Activated CD8-positive, alpha-beta memory T cell treated with anti-CD3 and anti-CD28 coated beads for 4 hours (primary cell): Measurements from ENCODE around the gene MICALL1.
A peak's percentile ranks its signal among the peaks of the same experiment; 100 is the strongest.

ENCODE experiments used
- DNase-seq, 2 donors: peaks; one replicate each; pipeline ENCODE4 v3.0.0-alpha.2; 2020; ENCODE audit warnings: low read depth in 2 of 2

The MICALL1 gene, protein sequence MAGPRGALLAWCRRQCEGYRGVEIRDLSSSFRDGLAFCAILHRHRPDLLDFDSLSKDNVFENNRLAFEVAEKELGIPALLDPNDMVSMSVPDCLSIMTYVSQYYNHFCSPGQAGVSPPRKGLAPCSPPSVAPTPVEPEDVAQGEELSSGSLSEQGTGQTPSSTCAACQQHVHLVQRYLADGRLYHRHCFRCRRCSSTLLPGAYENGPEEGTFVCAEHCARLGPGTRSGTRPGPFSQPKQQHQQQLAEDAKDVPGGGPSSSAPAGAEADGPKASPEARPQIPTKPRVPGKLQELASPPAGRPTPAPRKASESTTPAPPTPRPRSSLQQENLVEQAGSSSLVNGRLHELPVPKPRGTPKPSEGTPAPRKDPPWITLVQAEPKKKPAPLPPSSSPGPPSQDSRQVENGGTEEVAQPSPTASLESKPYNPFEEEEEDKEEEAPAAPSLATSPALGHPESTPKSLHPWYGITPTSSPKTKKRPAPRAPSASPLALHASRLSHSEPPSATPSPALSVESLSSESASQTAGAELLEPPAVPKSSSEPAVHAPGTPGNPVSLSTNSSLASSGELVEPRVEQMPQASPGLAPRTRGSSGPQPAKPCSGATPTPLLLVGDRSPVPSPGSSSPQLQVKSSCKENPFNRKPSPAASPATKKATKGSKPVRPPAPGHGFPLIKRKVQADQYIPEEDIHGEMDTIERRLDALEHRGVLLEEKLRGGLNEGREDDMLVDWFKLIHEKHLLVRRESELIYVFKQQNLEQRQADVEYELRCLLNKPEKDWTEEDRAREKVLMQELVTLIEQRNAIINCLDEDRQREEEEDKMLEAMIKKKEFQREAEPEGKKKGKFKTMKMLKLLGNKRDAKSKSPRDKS

DNA sequence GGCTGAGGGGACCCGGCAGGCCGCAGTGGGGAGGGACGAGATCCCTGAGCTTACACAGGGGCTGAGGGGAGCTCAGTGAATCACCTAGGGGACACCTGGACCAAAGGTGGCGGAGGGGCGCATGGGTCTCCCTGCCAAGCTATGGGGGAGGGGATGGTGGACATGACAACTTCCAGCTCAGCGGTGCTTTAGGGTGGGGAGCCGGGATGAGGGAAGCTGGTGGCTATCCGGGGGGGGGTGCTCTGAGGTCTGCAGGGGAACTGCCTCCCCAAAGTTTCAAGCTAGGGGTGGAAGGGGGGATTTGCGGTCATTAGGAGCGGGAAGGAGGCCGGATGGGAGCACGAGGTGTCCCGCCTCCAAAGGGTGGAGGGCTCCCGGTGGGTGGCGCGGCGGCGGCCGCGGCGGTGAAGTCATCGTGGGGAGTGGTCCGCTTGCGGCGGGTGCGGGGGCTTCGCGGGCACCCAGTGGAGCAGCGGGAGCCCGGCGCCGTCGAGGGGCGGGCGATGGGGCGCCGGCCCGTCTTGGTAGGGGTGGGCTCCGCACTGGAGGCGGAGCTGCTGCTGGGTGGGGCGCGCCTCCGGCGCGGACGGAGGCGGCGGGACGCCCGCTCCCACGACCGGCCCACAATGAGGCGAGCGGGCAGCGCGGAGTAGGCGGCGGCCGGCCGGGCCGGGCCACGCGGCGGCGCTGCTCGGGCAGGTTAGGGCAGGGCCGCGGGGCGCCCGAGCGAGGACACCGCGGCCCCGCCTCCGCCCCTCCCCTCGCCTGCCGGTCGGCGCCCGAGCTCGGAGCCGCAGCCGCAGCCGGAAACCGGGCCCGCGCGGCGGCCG is at the start of gene MICALL1:
Gene MICALL1, plus strand, starts transcription at position 764 of the 830 bp plus-strand sequence. CDS start 126 bp downstream, outside the sequence.
- DNase-seq, result peak; percentile 14 to 19

DNA sequence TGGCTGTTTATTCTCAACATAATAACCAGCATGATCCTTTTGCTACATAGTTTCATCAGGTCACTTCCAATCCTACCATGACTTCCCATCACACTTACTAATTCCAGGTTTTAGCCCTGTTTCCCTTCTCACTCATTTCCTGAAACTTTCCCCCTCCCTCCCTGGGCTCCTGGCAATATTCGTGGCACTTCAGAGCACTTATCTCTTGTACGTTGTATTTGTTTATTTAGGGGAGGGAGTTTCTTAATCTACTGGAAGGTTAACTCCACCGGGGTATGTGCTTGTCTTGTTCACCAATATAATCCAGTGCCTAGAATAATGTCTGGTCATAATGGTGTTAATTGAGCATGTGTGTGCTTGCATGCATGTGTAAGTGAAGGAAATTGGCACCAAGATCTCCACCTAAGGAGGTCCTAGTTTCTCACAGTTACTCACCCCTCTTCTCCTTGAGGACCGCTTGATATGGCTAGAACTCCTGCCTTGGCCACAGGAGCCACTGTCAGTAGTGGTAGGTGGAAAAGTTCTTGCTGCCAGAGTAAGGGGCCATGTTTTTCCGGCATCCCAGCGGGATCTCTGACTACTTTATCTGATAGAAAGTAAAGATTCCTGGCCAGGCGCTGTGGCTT is 45.2 kb upstream of the MICALL1 start:
- no peak for DNase-seq

DNA sequence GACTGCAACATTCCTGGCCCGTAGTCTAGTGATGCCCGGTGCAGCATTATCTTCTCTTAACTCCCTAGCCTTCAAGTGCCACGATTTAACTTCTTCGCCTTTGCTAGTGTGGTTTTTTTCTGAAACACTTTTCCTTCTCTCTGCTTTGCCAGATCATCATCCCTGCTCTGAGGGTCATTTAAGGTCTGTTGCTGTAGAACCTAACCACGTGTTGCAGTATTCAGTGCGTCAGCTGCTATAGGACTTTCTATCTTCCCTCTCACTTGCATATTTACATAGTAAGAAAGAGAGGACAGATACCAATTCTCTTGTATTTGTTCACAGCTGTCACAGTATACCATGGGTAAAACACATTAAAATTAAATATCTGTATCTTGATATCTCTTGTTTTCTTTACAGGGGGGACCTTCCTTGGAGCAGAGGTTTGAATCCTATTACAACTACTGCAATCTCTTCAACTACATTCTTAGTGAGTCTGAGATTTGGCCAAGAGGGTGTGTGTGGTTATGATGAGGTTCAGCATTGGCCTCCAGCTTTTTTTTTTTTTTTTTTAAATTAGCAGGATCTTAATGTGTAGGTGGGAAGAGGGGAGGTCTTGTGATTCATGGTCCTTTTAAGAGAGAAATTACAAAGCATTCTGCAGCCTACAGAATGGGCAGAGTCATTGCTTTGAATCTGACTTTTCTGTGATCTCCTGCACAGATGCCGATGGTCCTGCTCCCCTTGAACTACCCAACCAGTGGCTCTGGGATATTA is 43.3 kb upstream of the MICALL1 start:
- no peak for DNase-seq

DNA sequence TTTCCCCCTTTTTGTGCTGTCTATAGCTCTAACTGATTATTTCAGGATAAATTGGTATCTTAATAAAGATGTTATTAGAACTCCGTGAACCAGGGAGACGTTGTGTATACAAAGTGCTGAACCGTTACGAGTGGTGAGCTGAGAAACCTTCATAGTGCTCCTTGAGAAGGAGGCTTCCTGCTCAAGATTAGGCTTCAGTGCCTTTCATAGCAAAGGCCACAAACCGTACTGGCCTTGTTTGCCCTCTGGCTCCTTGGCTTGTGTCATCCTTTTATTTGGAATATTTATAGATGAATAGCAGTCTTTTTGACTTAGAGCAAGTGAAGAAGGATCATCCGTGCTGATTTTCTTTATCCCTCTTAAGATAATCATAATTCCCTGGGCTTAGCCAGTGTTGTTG is 40.6 kb upstream of the MICALL1 start:
- no peak for DNase-seq

DNA sequence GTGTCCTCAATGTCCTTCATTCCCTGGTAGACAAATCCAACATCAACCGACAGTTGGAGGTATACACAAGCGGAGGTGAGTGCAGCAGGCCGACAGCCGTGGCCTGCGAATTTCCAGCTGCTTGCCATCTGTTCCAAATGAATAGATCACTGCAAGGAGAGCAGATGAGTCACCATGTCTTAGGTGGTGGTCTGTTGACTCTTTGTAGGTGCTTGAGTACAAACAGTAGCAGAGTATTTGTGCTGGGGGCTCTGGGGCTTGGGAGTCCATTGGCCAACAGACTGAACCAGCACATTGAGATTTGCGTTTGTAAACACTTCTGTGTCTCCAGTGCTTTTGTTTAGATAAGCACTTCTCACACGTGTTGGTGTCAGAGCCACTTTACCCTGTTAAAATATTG is 35.8 kb upstream of the MICALL1 start:
- no peak for DNase-seq

DNA sequence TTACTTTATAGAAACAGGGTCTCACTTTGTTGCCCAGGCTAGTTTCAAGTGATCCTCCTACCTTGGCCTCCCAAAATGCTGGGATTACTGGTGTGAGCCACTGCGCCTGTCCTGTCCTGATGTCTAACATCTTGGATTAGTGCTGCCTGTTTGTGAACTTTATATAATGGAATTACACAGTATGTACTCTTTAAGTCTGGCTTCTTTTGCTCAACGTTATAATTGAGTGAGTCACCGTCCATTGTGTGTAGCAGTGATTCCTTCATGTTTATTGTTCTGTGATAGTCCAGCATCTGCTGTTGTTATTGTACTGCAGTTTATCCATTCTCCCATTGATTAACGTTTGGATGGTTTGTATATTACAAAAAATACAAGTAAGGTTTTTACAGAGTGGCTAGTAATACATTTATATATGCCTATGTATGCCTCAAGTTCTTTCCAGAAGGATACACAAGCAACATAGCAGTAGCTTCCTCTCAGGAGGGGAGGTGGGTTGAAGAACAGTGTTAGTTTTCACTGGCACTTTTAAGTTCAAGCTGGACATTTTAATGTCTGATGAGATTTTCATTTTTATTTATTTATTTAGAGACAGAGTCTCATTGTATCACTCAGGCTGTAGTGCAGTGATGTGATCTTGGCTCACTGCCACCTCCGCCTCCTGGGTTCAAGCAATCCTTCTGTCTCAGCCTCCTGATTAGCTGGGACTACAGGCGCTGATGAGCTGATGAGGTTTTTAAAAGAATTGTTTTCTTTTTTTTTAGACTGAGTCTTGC is 25.2 kb upstream of the MICALL1 start:
- no peak for DNase-seq

DNA sequence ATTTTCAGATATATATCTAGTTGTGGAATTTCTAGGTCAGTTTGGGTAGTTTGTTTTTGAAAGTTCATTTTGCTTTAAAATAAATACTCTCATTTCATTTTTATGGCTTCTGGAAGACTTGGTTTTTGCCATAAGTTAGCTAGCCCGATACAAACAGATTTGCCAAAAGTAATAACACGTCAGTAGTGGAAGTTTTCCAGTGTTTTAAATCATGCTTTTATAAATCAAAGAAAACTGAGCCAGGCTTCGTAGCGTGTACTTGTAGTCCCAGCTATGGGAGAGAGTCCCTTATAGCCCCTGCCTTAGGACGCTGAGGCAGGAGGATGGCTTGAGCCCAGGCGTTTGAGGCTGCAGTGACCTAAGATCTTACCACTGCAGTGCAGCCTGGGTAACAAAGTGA is 21.7 kb upstream of the MICALL1 start:
- no peak for DNase-seq

DNA sequence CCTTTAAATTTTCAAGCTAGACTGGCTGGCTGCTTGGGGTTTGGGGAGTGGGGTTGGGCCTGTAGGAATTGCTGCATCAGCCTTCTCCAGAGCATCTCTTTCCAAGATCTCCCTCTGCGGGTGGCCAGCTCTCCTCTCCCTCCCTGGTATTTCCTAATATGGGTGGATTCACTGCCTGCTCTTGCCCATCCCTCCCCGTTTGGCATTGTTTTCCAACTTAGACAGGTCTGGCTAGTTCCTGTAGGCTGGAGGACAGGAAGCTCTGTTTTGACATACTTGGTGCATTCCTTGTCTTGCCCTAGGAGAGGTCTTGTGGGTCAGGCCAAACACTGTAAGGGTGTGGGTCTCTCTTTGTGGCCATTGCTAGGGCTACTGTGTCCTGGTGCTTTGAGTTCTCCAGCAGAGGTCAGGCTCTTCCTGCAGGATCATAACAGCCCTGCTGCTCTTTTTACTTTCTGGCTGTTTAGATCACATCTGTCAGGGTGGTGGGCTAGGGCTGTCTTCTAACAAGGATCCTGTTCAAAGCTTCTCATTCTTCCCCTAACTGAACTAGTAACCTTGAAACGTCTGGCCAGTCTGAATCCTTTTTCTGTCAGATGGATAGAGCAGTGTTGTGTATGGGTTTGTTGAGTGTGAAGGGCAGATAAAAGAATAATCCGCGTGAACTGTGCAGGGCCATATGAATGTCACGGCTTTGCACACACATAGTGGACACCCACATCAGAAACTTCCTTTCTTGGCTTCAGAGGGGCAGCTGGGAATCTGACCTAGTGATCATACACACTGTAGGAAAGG is 18.3 kb upstream of the MICALL1 start:
- DNase-seq, result no peak

DNA sequence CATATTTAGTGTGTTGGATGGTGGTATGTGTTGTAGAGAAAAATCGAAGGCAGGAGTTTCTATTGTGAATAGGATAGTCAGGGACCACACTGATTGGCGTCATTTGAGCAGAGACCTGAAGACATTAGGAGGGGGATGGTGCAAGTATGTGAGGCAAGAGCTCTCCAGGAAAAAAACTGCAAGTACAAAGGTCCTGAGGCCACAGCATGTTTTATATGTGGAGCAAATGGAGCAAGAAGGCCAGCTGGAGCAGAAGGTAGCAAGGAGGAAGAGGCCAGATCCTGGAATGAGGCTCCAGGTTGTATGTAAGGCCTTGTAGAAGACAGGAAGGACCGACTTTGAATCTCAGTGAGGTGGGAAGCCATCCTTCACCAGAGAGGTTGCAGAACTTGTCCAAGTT is 14.2 kb upstream of the MICALL1 start:
- DNase-seq, result no peak

DNA sequence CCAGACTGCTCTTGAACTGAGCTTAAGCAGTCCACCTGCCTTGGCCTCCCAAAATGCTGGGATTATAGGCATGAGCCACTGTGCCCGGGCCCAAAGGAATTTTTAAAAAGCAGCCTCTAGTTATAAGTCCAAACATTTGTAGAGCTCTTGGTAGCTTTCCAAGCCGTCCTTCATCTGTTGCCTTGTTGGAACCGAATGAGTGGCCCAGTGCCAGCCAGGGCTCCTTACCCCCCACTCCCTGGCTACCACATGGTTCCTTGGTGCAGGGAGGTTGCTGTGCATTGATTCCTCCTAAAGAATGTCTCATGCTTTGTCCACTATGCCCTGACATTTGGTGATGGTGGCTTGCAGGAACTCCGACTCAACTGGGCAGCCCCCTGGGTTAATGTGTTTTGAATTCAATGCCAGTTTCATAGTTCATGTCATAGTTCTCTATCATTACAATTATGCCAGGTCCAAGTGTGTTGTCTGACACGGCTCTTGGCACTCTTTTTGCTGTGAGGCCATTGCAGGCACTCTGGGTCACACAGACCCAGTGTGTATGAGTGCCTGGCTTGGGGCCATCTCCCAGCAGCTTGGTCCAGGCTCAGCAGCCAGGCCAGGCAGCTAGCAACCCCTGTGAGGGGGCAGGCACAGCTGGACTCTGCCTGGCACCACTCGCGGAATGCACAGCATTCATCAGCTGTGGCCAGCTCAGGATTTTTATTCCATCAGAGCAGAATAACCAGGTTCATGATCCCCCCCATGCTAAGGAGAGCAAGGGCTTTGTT is 13.3 kb upstream of the MICALL1 start:
- no peak for DNase-seq

DNA sequence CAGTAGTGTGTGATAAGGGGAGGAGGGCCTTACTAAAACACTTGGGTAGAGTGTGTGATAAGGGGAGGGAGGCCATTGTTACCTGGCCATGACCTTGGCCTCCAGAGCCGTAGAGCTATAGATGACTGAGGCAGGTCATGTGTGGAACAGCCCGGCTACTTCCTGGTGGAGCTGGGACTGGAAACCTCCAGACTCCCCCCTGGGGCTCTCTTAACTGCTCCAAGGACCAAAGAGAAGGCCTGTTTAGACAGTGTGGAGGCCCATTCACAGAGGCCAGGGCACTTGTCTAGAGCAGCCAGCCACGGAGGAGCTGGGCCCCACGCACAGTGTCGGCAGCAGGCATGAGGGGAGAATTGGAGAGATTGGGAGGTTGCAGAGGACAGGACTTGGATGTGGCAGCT is 12.5 kb upstream of the MICALL1 start:
- DNase-seq, result no peak

DNA sequence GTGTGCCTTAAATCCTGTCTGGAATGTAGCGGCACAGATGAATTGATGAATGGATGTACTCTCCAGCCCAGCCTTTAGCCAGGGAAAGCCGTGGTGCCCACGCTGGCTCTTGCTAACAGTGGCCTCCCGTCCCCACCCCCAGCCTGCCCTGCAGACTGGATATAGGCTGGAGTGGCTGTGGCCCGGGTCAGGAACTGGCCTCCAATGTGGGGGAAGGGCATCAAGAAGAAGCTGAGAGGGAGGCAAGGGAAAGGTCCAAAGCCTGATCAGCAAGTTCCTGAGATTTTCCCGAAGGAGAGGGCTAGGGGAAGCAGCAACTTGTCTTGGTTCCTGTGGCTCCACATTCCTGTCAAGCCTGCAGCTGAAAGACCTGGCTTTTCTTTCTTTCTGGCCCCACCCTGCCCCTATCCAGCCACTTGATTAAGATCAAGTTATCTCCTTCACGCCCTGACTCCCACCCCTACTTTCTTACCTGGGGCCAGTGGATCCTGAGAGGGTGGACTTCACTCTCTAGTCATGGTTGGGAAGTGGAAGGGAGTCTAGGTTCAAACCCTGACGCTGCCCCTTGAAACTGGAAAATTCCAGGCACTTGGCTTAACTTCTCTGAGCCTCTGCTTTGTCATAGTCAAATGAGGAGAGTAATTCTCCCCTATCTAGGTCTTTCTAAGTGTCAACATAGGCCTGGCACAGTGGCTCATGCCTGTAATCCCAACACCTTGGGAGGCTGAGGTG is 11.0 kb upstream of the MICALL1 start:
- no peak for DNase-seq

DNA sequence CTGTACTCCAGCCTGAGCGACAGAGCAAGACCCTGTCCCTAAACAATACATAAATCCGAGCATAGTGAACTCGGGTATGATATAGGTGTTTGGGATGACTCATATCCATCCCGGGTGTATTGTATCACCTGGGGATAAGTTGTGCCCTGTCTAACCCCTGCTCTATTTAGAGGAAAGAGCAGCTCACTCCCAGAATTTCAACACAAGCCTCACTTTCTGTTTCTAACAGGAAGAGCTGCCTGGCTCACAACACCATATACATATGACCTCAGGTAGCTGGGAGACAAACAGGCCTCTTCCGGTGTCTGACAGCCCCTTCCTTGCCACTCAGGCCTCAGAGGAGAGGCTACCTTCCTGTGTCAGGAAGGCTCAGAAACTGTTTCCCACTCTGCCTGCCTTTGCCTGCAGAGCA is 9.9 kb upstream of the MICALL1 start:
- no peak for DNase-seq

DNA sequence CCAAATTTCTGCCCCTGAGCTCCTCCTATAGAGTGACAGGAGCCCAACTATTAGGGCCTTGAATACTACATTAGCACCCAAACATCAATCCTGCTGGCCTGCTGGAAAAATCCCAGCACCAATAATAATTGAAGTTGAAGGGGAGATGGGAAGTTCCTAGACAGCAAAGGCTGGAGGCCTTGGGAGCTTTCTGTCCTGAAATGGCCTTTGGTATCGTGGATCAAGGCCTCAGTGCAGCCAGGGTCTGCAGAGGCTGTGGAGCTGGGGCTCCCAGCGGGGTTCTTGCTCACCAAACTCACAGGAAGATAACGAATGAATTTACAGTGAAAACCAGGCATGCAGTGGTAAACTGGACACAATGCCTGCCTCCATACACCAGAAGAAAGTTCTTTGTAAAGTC is 9.2 kb upstream of the MICALL1 start:
- no peak for DNase-seq

DNA sequence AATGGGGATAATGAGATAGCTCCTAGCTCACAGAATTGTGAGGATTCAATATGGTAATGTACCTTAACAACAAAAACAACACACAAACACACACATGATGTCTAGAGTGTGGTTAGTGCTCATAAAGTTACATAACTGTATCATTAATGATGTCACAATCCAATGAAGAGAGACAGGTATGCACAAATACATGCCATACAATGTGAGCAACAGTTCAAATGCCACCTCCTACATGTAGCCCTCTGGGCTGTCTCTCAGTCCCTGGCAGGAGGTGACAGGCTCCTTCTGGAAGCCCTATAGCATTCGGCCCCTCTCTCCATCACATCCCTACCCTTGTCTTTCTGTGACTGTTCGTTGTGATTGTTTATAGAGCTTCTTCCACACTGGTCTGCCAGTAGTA is 8.3 kb upstream of the MICALL1 start:
- DNase-seq, result no peak

DNA sequence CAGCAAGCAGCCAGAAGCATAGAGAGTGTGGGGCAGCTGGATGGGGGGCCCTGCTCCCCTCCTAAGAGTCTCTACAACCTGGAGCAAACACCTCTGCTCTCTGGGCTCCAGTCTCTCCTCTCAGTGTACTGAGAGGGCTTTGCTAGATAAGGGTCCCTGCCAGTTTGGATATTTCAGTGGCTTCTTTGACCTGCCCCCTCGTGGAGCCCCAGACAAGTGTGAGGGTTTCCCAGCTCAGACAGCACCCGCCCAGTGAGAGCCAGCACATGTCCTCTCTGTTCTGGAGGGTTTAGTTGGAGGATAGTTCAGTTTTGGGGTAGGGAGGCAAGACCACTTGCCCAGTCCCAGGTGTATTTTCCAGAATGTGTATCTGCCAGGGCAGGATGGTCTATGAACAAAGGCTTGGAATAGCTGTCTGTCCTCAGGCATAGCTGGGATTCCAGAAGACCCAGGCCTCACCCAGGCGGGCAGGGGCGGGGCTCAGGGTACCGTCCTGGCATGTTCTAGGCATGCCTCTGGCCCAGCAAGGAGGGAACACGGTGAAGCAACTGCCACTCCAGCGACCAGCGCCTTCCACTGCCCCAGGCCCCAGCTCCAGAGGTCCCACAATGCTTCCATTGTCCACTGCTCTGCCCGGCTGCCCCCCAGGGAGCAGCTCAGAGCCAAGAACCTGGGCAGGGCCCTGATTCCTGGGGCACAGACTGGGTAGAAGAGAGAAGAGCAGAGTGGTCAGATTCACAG is 7.5 kb upstream of the MICALL1 start:
- DNase-seq, result no peak
